ENCODE data around the gene HDGF.

Gene HDGF

GRCh38 chr1:156751451-156751756 lies at the start of gene HDGF:
Gene HDGF, minus strand, starts transcription at chr1:156751675. Its CDS starts 246 bp downstream, at chr1:156751429.
- DNase-seq (ENCODE audit: low read depth), result no peak

GRCh38 chr1:156797212-156797871 lies 45.9 kb upstream of the HDGF start:
- no peak for DNase-seq (ENCODE audit: low read depth)

- DNase-seq (ENCODE audit: low read depth), result no peak
Observed at GRCh38 chr1:156796340-156797097, 45.0 kb upstream of the HDGF start.

GRCh38 chr1:156795787-156796186 lies 44.3 kb upstream of the HDGF start:
- DNase-seq (ENCODE audit: low read depth), result no peak

GRCh38 chr1:156795374-156795733 lies 43.9 kb upstream of the HDGF start:
- DNase-seq (ENCODE audit: low read depth), result no peak

GRCh38 chr1:156794506-156795373 lies 43.3 kb upstream of the HDGF start:
- DNase-seq (ENCODE audit: low read depth), result no peak

- no peak for DNase-seq (ENCODE audit: low read depth)
Observed at GRCh38 chr1:156789621-156790318, 38.3 kb upstream of the HDGF start.

GRCh38 chr1:156788136-156788535 lies 36.7 kb upstream of the HDGF start:
- no peak for DNase-seq (ENCODE audit: low read depth)

- DNase-seq (ENCODE audit: low read depth), result no peak
Observed at GRCh38 chr1:156786640-156787039, 35.2 kb upstream of the HDGF start.

- no peak for DNase-seq (ENCODE audit: low read depth)
Observed at GRCh38 chr1:156785458-156785857, 34.0 kb upstream of the HDGF start.

- DNase-seq (ENCODE audit: low read depth), result no peak
Observed at GRCh38 chr1:156781585-156782186, 30.2 kb upstream of the HDGF start.

- DNase-seq (ENCODE audit: low read depth), result no peak
Observed at GRCh38 chr1:156777573-156777972, 26.1 kb upstream of the HDGF start.

GRCh38 chr1:156776942-156777341 lies 25.5 kb upstream of the HDGF start:
- DNase-seq (ENCODE audit: low read depth), result no peak

- no peak for DNase-seq (ENCODE audit: low read depth)
Observed at GRCh38 chr1:156775799-156776198, 24.3 kb upstream of the HDGF start.

- no peak for DNase-seq (ENCODE audit: low read depth)
Observed at GRCh38 chr1:156773607-156774006, 22.1 kb upstream of the HDGF start.

- DNase-seq (ENCODE audit: low read depth), result no peak
Observed at GRCh38 chr1:156772728-156773497, 21.4 kb upstream of the HDGF start.

- DNase-seq (ENCODE audit: low read depth), result no peak
Observed at GRCh38 chr1:156772222-156772621, 20.7 kb upstream of the HDGF start.

GRCh38 chr1:156768610-156769295 lies 17.3 kb upstream of the HDGF start:
- no peak for DNase-seq (ENCODE audit: low read depth)

GRCh38 chr1:156767879-156768604 lies 16.6 kb upstream of the HDGF start:
- no peak for DNase-seq (ENCODE audit: low read depth)
